Left lobe of liver (tissue), 2 donors: ENCODE data around the gene UBE2G1. TPM values are rescaled to one million over a fixed set of nuclear protein-coding genes. Genes with fewer than 3 reads are reported as not detected.

Experiments
- ATAC-seq: fragments of 200-7000 bp; cut with Tn5 transposase; one replicate; pipeline ENCODE4 v1.9.1; 2020; ENCODE audit warnings: mild to moderate bottlenecking, moderate library complexity
- DNase-seq: peaks from one replicate; pipeline ENCODE4 v3.0.0-alpha.2; 2020; ENCODE audit warnings: low spot score
- total RNA-seq: library from RNA; stranded (reverse); gene quantifications from one replicate; pipeline ENCODE4 v1.2.1, GENCODE V29; 2021
- donor health status: DM: no; HTN: no; CAD: no; lungs with moderate emphysema.
- donor health status: DM: no; HTN: yes; CAD: no.

The UBE2G1 gene
- total RNA-seq, 1 donor from 2014 or later: 37.8 TPM

- ATAC-seq (no peak), DNase-seq (no peak)
Measured at GRCh38 chr17:4309897-4310296, 56.6 kb downstream of the UBE2G1 start.

DNA sequence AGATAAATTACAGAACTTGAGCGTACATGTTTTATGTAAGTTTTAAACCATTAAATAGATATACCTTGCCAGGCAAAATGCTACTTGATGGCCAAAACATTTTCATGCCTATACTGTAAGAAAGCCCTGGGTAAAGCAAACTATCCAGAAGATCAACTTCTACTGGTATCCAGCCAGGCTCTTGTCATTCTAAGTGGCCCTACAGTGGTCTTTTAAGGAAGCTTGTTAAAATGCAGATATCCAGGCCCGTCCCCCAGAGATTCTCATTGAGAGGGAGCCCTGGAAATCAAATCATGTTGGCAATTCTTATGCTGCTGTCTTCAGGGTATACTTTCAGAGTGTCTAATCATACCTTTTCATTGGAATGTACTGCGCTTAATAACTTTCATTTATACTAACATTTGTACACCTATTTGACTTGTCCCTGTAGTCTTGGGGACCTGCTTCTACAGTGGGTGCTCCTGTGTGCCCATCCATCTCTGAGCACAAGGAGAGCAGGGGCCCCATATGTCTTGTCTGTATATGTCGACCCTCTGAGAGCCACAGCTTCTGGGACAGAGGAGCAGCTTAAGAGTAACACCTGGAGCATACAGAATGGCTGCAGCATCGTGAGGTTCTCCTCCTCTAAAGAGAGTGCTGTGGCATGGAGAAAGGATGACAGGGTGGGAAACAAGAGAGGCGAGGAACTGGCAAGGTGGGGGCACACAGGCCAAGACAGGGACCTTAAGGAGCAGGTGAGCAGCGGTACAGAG is 59.1 kb downstream of the UBE2G1 start:
- ATAC-seq: no peak
- no peak for DNase-seq

DNA sequence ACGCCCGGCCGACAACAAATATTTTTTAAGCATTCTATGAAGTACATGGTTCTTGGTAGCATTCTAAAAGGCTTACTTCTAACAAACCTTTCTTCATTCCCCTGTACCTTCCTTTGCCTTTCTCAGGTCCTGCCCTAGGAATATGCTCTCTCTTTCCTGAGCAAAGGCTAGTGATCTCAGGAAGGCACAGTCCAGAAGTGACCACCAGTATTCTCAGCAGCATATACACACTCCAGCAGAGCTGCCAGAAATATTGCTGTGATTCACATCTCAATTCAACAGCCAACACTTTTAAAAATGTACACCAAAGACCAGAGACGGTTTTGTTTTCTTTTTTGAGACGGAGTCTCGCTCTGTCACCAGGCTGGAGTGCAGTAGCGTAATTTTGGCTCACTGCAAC is 61.3 kb downstream of the UBE2G1 start:
- DNase-seq: no peak
- ATAC-seq: no peak

GRCh38 chr17:4304417-4305027 is 62.0 kb downstream of the UBE2G1 start:
- ATAC-seq (peak; percentile 90), DNase-seq (no peak)

DNA sequence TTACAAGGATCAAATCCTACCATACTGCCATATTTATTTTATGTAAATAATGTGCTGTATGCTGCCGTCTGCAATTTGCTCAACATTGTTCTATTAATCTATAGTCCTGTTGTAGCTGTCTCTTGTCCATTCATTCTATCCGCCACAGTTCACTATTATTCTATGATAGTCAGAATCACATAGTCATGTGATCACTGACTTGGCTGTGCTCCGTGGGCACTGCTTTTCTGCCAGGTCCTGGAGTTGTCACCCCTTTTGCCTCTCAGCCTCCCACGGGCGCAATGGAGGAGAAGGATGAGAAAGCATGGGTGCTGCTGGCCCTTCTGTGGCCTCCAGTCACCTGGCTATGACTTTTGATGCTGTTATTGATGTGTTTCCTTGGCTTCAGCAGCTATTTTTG is 65.4 kb downstream of the UBE2G1 start:
- no peak for ATAC-seq
- no peak for DNase-seq

- ATAC-seq: no peak
- no peak for DNase-seq
Measured at GRCh38 chr17:4297351-4297750, 69.1 kb downstream of the UBE2G1 start.

GRCh38 chr17:4295686-4296085 is 70.8 kb downstream of the UBE2G1 start:
- ATAC-seq: no peak
- DNase-seq: no peak

DNA sequence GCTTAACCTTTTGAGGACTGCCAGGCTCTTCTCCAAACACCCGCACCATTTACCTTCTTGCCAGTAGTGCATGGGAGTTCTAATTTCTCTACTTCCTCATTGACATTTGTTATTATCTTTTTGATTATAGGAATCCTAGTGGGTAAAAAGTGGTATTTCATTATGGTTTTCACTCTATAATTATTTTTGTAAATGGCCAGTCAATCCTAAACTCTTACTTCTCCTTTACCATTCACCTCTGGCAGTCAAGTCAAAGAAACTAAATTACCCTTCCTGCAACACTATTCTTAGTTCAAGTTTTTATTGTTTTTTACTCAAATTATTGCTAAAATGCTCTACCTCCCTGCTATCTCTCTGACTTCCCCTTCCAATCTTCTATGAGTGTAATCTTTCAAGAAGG is 72.9 kb downstream of the UBE2G1 start:
- ATAC-seq (no peak), DNase-seq (no peak)

- ATAC-seq (no peak), DNase-seq (no peak)
Measured at GRCh38 chr17:4287710-4288109, 78.8 kb downstream of the UBE2G1 start.

DNA sequence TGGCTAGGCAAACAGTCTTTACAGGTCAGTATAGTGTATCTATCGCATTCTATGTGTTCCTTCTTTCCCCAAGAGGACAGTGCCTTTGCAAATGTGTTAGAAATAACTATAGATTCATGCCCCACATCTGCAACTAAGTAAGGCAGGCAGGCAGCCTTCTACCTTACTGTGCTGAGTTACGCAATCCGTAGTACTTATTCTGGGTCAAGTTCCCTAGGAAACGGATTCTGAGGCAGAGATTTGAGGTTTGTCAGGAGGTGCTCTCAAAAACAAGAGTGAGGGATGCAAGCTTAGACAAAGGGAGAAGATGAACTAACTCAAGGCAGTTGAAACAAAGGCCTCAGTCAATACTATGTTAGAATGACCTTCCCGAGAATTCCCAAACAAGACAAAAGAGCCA is 90.0 kb downstream of the UBE2G1 start:
- no peak for ATAC-seq
- DNase-seq: no peak

DNA sequence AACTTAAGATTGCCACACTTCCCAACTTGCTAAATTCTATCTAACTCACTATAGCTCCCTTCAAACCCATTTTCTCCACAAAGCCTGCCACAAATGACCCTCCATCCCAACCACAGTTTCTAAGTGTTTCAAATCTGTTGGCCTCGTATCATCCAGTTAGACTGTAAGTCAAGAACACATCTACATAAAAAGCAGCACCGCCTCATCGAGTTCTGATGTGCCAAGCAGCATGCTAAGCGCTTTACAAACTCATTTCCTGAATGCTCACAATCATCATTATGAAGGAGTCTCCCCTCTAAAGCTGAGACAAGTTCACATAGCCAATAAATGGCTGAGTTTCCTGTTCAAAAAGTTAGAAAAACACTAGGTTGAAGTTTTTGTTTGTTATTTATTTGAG is 93.5 kb downstream of the UBE2G1 start:
- ATAC-seq (no peak), DNase-seq (no peak)

DNA sequence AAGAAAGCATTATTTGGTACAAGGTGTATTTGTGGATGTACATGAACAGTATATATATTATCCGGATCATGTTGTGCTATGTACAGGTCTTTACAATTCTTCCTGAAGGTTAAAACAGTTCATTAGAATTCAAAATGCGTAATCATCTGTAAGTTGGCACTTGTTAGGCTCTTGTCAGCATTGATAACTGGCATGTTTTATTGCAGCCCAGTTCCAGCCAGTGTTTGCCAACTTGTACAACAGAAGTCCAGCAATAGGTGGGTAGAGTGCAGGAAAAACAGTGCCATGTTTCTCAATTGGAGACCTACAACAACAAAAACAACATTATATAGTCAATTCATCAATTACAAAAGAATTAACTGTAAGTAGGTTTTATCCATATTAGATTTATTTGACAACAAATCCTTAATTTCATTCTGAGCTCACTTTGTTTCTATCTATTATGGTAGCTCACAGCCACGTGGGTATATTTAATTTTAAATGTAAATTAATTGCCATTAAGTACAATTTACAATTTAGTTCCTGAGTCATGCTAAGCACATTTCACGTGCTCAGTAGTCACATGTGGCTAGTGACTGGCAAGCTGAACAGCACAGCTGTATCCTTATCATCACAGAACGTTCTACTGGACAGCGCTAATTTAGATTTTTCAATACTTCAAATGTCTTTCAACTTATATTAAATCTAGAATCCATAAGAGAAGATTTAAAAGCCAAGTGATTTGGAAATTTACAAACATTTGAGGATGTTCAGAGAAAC is 94.1 kb downstream of the UBE2G1 start:
- DNase-seq (no peak), ATAC-seq (peak; percentile 65)

DNA sequence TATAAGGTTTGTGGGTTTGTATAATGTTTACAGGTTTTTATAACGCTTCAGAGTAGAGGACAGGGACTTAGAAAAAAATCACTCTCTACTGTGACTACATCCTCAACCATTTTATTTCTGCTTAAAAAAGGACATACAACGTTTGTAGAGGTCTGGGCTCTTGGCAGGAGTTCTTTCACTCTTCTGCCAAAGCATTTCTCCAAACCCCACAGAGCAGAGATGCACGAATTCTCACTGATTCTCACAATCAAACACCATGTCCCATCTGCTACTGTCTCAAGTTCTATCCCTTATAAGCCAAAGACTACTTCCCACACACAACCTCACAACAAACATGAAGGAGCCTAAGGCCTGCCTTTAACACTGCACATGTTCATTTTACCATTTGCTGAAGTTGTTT is 95.7 kb downstream of the UBE2G1 start:
- no peak for DNase-seq
- ATAC-seq: no peak

DNA sequence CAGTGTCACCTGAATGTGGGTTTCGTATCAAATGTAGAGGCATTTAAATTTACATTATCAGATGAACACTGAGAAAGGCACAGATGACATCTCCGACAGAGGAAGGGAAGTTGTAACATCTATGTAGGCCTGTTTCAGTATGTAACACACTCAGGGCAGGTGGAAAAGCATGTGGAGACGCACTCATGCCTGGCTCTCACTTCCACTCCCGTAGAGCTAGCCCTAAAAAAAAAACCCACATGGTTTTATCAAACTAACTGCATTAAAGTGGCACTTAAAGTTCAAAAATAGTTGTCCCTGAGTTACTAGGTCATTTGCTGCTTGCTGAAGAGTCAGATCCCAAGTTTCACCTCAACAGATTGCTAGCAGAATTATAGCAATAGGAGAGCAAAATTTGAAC is 96.6 kb downstream of the UBE2G1 start:
- DNase-seq: no peak
- ATAC-seq: no peak

DNA sequence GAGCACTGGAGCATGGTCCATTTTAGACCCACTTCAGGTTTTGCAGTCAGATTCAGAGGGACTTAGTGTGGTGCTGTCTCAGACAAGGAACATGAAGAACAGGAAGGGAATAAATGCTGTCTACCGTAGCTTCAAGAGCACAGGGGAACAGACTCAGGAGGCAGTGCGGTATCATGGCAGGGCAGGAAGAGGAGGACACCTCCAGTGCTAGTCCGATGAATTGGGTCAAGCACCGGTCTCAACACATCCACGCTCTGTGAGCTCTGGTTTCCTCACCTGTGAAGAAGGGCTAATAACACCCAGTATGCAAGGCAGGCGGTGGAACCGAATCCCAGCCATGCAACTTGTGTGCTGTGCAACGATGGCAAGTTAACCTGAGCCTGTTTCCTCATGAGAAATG is 99.1 kb downstream of the UBE2G1 start:
- ATAC-seq: no peak

DNA sequence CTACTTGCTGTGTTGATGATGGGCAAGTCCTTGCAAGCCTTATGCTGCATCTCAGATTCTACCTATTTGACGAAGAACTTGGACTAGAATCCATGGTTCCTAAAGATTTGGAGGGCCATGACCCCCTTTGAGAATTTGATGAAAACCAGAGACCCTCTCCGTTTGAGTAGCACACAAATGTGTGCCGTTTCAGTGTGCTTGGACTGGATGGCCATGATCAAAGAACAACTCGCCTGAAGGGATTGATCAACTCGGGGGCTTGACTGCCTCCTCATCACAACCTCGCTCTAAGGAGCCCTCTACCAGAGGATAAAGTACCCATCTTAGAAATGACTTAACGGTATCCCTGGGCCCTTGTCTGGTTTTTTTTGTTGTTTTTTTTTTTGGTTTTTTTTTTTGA is 99.9 kb downstream of the UBE2G1 start:
- DNase-seq (no peak), ATAC-seq (no peak)

More for the DNA sequence above, 99.1 kb downstream of the UBE2G1 start:
- DNase-seq: no peak

- DNase-seq (peak; percentile 97), ATAC-seq (peak; percentile 96)
Measured at GRCh38 chr17:4263282-4264215, 102.9 kb downstream of the UBE2G1 start, which contains the start of gene ANKFY1. TSS of gene ANKFY1 (minus strand) at chr17:4263979. CDS start at chr17:4263941, 38 bp downstream.

- ATAC-seq (no peak), DNase-seq (no peak)
Measured at GRCh38 chr17:4262703-4263102, 103.8 kb downstream of the UBE2G1 start.

- ATAC-seq (no peak), DNase-seq (no peak)
Measured at GRCh38 chr17:4261452-4261851, 105.0 kb downstream of the UBE2G1 start.

DNA sequence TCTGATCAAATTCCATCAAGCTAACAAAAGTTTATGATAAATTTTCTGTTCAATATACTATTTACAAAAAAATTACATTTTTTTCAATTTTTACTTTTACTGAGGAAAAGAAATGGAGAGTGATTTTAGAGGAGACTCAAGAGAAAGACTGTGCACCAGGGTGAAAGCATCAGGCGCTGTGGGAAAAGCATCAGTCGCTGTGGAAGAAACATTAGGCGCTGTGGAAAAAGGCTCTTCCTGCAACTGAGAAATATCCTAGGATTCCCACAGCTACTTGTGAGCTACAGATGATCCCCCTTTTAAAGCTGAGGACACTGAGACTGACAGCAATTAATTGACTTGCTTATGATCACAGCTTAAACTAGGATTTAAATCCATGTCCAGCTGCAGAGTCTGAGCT is 107.6 kb downstream of the UBE2G1 start:
- DNase-seq (no peak), ATAC-seq (no peak)

DNA sequence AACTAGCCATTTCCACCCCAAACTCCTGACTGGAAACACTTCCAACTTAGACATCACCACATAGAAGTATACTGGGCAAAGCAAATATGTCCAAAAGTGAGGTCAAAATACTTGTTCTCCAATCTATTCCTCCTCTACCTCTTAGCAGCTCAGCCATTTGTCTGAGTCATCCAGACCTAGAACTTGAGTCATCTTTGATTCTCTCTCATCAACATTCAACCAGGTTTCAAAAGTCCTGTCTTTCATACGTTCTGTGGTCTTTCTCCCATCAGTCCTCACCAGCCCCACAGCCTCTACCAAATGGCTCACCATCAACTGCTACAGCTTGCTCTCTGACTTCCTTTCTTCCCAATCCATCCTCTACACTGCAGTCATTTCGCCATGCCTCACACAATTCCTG is 109.5 kb downstream of the UBE2G1 start:
- no peak for DNase-seq
- no peak for ATAC-seq
